AG09319 (cell line): ENCODE data around the gene APOL6.

Experiments
- DNase-seq: peaks from one replicate; pipeline ENCODE4 v3.0.0-alpha.2; 2010; ENCODE audit warnings: low read depth; ENCODE audit errors: extremely low read depth
- TF ChIP-seq, protein P1 (sequence below): IDR thresholded peaks from 2 replicates; pipeline ENCODE4 v1.5.1; 2011; ENCODE audit warnings: low read depth, mild to moderate bottlenecking, inconsistent platforms, low read length, moderate library complexity

APOL6 gene

DNA sequence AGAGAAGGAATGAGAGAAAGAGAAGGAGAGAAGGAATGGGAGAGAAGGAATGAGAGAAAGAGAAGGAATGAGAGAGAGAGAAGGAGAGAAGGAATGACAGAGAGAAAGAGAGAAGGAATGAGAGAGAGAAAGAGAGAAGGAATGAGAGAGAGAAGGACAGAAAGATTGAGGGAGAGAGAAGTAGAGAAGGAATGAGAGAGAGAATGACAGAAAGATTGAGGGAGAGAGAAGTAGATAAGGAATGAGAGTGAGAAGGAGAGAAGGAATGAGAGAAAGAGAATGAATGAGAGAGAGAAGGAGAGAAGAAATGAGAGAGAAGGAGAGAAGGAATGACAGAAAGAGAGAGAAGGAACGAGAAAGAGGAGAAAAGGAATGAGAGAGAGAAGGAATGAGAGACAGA lies 35.3 kb downstream of the APOL6 start:
- TF ChIP-seq, protein P1, sequence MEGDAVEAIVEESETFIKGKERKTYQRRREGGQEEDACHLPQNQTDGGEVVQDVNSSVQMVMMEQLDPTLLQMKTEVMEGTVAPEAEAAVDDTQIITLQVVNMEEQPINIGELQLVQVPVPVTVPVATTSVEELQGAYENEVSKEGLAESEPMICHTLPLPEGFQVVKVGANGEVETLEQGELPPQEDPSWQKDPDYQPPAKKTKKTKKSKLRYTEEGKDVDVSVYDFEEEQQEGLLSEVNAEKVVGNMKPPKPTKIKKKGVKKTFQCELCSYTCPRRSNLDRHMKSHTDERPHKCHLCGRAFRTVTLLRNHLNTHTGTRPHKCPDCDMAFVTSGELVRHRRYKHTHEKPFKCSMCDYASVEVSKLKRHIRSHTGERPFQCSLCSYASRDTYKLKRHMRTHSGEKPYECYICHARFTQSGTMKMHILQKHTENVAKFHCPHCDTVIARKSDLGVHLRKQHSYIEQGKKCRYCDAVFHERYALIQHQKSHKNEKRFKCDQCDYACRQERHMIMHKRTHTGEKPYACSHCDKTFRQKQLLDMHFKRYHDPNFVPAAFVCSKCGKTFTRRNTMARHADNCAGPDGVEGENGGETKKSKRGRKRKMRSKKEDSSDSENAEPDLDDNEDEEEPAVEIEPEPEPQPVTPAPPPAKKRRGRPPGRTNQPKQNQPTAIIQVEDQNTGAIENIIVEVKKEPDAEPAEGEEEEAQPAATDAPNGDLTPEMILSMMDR = no peak
- DNase-seq = no peak

DNA sequence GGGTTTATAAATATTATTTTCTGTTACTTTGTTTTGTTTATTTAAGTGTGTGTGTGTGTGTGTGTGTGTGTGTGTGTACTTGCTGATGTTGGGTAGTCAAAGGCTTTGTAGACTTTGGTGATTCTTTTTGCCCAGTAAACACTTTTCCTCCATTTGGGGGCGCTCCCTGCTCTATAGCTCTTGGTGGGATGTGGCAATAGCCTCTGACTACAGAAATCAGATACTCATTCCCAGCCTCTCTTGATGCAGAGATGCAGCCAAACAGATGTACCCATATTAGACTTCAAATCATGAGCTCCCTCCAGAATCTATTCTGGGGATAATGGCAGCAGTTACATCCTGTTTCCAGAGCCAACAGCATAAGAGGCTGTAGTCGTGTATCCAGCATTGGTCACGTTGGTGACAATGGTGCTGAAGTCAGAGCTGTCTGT lies 36.0 kb downstream of the APOL6 start:
- DNase-seq = peak; percentile 29
- TF ChIP-seq, protein P1 = peak; percentile 59

DNA sequence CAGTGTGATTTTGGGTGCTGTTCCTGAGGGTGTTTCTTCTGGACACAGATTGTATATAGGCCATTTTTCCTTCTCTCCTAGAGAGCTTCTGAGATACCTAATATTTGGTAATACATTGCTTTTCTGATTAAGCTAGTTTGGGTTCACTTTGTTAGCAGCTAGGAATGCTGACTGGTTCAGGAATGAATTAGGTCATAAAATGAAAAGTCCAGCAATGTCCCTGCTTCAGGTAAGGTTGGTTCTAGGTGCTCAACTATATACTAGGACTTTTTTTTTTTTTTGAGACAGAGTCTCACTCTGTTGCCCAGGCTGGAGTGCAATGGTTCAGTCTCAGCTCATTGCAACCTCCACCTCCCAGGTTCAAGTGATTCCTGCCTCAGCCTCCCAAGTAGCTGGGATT lies 36.5 kb downstream of the APOL6 start:
- no peak for DNase-seq

DNA sequence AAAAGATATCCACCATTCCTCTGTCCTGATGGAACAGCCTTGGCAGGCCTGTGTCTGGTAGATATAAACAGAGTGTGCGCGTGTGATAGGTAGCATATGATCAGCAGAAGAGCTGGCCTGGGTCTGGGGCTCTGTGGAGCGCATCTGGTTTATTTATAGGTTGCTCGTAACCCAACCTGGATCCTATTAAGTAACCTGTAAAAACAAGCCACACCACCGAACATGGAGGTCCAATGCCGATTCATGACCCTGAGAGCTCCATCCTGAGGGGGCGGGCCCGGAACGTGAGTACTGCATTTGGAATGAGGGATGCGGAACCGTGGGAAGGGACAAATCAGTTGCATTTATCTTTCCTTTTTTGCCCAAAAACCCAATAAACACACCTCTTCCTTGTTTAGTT lies 37.5 kb downstream of the APOL6 start:
- TF ChIP-seq, protein P1 = no peak
- no peak for DNase-seq

More for the DNA sequence above, 36.5 kb downstream of the APOL6 start:
- TF ChIP-seq, protein P1 = no peak

DNA sequence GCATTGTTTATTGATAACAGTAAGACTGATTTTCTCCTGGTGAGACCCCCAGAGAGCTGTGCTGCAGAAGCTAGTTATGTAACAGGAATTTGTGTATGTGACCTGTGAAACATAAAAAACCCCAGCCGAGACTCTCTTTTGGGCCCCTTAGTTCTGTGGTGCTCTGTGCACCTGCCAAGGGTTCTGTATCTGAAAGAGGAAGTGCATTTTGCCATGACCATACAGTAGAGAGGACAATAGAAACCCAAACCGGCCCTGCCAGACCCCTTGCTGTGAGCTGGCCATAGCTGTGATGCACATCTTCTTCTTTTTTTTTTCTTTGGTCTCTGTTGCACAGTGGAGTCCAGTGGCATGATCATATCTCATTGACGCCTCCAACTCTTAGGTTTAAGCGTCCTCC lies 38.1 kb downstream of the APOL6 start:
- TF ChIP-seq, protein P1 = no peak
- DNase-seq = no peak

DNA sequence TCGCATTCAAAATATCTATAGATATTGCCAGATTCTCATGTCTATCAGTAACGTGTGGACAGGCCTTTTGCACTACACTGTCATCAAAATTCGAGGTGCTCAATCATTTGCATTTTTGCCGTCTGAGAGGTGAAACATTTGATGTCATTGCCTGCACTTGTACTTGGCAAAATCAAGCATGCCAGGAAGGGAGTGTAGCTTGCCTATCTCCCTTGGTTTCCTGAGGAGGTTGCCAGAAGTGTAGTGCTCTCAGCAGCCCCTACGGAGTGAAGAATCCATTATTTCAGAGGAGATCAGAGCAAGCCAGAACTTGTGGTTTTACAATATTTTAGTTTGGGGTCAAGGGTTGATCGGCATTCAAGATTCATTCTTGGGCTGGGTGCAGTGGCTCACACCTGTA lies 39.2 kb downstream of the APOL6 start:
- DNase-seq = no peak
- TF ChIP-seq, protein P1 = no peak

DNA sequence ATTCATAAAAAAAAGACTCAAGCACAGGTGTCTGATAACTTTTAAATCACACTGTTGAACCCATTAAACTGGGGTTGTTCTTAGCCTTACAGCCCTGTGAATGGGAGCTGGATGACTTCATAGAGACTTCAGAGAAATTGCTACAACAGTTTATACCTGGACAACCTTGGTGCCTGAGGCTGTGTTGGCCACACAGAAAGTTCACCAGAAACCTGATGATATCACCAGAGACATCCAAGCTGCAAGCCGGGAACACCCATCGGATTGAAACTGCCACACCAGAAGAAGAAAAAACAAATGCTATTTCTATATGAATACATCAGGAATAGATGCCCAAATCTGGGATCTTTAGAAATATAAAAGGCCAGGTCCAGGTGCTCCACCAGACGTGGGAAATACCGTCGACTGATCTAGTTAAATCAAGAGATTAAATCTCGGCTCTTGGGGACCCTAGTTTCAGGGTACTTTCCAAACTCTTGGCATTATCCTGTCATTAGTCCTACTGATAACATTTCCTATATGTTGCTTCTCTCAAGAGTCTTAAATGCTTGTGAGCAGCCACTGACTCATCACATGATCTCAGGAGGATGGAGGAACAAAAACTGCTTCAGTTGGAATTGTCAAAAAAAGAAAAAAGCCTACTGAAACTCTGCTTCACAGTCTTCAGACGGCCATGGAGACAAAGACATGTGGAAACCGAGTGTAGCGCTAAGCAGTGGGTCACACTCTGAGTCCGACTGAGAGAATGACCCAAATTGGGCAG lies 40.8 kb downstream of the APOL6 start:
- DNase-seq = no peak
- TF ChIP-seq, protein P1 = no peak
